Fibroblast of villous mesenchyme (primary cell): ENCODE results near the gene STX19. TPM values are rescaled to one million over a fixed set of nuclear protein-coding genes. Genes with fewer than 3 reads are reported as not detected.

ENCODE experiments used
- DNase-seq: peaks from one replicate; pipeline ENCODE4 v3.0.0-alpha.2; 2010; ENCODE audit warnings: low read depth
- H3K4me3 ChIP-seq: 2 replicates; pipeline ENCODE4 v1.5.1; 2011; ENCODE audit warnings: low read depth, mild to moderate bottlenecking, low read length
- CTCF ChIP-seq: IDR thresholded peaks from 2 replicates; pipeline ENCODE4 v1.5.1; 2012; ENCODE audit warnings: low read depth, mild to moderate bottlenecking, low read length; ENCODE audit not compliant: insufficient read depth
- total RNA-seq: library from RNA; depleted of rRNA; stranded (reverse); fragments of >200 nt; gene quantifications from 2 replicates; pipeline ENCODE4 v1.2.3, GENCODE V29; 2012

The STX19 gene
- total RNA-seq, 1 donor: not detected

- peak; percentile 67 for TF ChIP-seq CTCF
- H3K4me3 ChIP-seq: no peak overlapping the region
- peak; percentile 44 for DNase-seq
Observed at GRCh38 chr3:94036909-94037507, 8.6 kb upstream of the STX19 start.

GRCh38 chr3:94026623-94027022 is 1.8 kb downstream of the STX19 start:
- no peak overlapping the region for H3K4me3 ChIP-seq

GRCh38 chr3:94024385-94024784 is 4.0 kb downstream of the STX19 start:
- no peak overlapping the region for H3K4me3 ChIP-seq
- peak; percentile 32 for DNase-seq
- TF ChIP-seq CTCF: no peak

More at GRCh38 chr3:94026623-94027022, 1.8 kb downstream of the STX19 start:
- no peak for DNase-seq
- no peak for TF ChIP-seq CTCF

GRCh38 chr3:94020293-94020692 is 8.1 kb downstream of the STX19 start:
- DNase-seq: no peak
- H3K4me3 ChIP-seq: no peak overlapping the region
- TF ChIP-seq CTCF: no peak

- no peak for TF ChIP-seq CTCF
- DNase-seq: no peak
- no peak overlapping the region for H3K4me3 ChIP-seq
Observed at GRCh38 chr3:94019659-94020058, 8.7 kb downstream of the STX19 start.

GRCh38 chr3:94015025-94015424 is 13.4 kb downstream of the STX19 start:
- TF ChIP-seq CTCF: no peak
- DNase-seq: no peak
- no peak overlapping the region for H3K4me3 ChIP-seq

GRCh38 chr3:94012185-94012584 is 16.2 kb downstream of the STX19 start:
- H3K4me3 ChIP-seq: no peak overlapping the region
- no peak for TF ChIP-seq CTCF
- DNase-seq: no peak
